Measurements from ENCODE around the gene GSAP.
A peak's percentile ranks its signal among the peaks of the same experiment; 100 is the strongest.

GSAP gene

DNA sequence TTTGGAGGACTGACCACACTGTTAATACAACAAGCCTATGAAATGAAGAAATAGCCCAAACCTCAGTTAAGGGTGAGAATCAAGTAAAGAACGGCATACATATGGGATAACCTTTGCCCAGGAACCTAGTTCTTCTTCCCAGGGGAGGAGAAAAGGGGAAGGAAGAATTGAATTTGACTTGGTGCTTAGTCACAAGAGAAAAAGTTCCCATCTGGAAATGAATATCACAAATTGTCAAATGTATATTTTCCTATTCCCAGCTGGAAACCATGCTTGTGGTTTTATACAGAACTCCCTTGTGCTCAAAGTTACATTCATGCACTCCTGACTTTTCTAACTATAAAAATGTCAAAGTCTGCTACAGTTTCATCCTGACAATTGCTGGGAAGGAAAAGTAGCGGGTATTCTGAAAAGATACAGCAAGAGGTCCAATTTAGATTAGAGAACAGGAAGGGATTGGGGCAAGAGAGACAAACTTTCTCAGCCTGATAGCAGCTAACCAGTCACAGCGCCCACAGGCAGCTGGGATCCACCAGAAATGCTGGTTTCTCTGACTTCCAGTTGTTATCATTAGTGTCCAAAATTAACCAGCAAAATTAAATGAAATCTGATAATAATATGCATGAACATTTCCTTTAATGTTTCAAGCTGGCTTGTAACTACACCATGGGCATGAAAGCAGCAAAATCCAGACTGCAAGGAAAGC is 18.6 kb upstream of the GSAP start:
- peak; percentile 72 for DNase-seq

DNA sequence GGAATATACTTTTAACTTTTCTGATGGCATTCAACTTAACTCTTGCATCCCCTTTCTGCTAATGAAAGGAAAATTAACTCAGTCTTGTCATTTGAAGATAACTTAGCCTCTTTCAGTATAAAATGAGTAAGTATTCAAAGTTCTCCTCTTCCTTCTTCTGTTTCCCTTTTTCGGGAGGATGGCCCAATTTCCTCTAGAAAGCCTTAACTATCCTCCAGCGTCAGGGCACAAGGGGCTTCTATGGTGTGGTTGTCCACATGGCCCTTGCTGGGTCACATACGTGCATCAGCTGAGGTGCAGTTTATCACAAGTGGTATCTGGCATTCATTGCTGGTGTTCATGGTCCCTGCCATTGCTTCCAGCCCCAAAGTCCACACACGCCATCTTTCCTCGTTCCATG is 17.8 kb upstream of the GSAP start:
- no peak for DNase-seq

GRCh38 chr7:77430927-77431326 is 14.8 kb upstream of the GSAP start:
- DNase-seq, result no peak

DNA sequence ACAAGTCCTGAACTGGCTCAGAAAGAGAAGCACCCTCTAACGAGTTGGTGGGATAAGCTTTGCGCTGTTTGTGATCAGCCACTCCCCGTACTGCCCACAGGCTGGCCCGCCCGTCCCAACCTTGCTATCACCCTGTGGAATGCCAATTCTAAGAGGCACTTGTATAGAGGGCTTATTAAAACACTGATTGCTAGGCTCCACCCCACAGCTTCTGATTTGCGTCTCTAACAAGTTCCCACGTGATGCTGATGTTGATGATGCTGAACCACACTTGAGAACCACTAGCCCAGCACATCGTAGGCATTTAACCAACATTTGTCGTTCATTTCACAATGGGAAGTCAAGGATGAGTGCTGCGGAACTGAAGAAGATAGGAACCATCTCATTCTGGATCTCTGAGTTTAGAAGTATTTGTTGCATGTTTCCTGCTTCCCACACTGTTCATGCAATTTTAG is 12.7 kb upstream of the GSAP start:
- DNase-seq, result no peak

DNA sequence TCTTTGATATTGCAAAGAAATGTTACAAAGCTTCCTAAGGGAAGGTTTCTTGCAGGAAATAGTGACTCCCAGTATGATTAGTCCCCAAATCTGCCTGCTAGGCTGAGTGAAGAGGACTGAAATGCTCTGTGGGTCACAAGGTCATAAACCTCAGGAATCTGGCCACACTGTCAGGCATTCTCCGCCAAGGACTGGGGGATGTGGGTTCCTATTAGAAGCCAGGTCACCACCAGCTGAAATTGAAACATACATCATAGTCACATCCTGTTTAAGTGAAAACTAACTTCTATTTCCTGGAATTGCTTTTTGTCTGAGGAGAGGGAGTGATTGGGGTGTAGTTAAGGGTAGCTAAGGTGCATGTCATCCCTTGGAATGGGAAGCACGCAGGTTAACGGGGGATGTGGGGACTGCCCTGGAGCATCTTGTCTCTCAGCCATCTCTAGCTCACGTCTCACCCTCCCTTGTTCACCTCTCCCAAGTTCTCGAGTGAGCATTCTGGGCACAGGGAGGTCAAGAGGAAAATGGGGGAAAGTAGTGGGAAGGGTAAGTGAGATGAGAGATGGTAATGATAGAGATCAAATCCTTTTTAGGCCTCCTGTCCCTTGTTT is 12.0 kb upstream of the GSAP start:
- DNase-seq, result peak; percentile 64

DNA sequence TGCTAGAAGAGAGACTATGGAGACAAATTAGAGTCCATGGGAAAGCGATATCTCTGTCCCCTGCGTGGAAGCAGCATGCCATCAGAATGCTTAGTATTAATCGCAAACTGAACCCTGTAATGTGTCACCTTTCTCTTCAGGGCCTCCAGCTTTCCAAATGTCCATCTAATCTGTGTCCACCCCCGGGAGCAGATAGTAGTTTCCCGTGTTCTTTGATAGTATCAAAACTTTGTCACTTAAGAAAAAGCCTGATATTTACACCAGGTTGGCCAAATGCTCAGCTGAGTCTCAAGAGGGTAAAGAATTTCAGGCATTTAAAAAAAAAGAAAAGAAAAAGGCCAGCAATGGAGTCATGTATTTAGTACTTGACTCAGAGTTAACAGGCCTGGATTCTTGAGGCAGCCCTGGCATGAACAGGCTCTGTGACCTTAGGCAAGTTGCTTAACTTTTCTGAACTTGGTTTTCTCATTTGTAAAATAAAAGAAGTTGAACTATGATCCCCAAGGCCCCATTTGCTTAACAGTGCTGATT is 10.4 kb upstream of the GSAP start:
- peak; percentile 62 for DNase-seq

GRCh38 chr7:77426052-77426404 is 9.9 kb upstream of the GSAP start:
- DNase-seq, result no peak

DNA sequence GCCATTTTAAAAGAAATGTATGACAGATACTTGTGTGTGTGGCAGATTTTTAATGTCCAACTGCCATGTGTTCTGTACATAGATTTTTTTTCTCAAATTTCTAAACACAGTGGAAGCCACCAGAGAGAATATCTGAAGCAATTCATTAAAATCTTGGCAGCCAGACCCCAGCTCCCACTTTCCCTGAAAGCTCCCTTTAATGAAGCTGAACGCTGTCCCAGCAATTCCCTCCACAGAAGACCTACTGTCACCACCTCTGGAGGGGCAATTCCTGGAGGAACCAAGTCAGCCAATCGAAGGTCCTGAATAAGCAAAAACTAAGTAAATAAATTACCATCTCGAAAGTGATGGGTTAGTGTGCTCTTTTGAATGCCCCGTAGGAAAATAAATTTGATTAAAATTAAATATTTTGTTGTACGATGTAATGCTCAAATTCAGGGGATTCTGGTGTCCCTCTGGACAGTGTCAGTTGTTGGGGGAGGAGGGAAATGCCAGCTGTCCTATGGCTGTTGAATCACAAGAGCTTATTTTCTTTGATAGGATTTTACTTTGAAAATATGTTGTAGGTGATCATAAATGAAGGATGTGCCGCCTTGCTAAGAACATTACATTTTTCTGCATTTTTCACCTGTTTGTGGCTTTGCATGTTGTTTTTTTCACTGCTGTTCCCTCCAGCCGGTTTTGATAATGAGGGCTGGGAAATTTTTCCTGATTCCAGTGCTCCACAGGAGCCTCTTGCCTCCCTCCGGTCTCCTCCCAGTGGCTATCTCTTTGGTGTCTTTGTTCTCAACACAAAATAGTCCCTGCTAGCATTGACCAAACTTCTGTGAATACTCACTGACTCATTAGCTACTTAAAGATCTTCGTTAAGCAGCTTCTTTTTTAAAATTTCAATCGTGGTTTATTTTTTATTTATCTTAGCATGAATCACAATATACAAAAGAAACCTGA is 9.2 kb upstream of the GSAP start:
- DNase-seq, result peak; percentile 35

DNA sequence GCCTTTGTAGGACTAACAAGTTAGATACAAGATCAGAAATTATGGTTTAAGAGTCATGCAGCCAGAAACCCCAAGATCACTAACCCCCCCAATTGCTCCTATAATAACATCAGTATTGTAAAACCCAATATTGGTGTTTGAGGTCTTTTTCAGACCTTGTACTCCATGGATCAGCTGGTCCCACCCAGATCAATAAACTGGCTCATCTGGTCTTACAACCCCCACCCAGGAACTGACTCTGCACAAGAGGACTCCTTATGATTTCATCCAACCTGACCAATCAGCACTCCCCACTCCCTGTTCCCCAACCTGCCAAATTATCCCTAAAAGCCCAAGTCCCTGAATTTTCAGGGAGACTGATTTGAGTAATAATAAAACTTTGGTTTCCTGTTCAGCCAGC is 6.4 kb upstream of the GSAP start:
- no peak for DNase-seq

GRCh38 chr7:77420986-77421672 is 5.0 kb upstream of the GSAP start:
- DNase-seq, result no peak

DNA sequence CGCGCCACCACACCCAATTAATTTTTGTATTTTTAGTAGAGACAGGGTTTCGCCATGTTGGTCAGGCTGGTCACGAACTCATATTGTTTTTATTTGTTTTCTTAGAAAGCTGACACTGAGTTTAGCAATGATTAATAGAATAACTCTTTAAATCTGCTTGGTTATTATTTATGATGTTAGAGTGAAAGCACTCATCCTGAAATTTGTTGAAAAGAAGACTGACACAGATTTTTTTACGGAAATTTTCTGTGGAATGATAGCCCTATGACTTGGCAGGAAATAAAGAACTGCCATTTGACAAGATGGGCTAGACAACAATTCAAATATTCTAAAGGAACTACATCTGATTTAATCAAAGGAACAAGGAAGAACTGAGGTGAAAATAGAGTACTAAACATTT is 4.3 kb upstream of the GSAP start:
- no peak for DNase-seq

- no peak for DNase-seq
These were observed 3.0 kb upstream of the GSAP start for GRCh38 chr7:77419102-77419501.

- no peak for DNase-seq
These were observed 1.7 kb upstream of the GSAP start for GRCh38 chr7:77417801-77418200.

DNA sequence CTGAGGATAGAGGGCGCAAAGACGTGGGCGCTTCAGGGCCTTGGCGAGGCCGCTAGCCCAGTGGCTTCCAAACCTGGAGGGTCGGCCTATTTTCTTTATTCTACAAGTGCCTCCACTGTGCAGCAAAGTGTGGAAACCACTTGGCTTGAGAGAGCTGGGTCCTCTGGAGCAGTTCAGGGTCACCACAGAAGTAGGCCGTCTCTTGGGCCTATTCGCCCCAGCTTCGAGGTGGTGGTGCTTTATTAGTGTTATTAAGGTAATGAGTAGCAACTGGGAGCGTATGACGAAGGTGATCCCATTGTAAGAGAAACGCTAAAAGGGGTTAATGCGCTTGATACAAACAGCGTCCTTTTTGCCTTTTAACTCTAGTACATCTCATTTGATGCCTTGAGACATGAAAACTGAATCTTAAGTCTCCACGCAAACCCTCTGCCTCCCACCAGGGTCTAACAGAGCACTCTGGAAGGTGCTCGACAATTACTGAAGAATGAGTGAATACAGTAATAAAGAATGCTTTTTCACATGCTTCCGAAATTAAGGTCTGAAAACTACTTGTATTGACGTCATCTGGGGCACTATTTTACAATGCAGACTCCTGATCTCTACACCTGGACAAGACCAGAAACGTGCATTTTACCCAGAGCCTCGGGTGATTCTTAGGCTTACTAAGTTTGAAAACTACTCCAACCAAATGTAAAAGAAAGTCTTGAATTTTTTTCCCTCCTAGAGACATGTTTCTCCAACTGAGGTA is 647 bp upstream of the GSAP start:
- DNase-seq, result no peak

GRCh38 chr7:77415476-77415822 is 700 bp downstream of the GSAP start:
- DNase-seq, result no peak

- DNase-seq, result no peak
These were observed 2.2 kb downstream of the GSAP start for GRCh38 chr7:77413861-77414424.

GRCh38 chr7:77413128-77413527 is 3.0 kb downstream of the GSAP start:
- no peak for DNase-seq

- peak; percentile 53 for DNase-seq
These were observed 6.2 kb downstream of the GSAP start for GRCh38 chr7:77409739-77410547.

GRCh38 chr7:77409005-77409738 is 7.0 kb downstream of the GSAP start:
- peak; percentile 50 for DNase-seq

DNA sequence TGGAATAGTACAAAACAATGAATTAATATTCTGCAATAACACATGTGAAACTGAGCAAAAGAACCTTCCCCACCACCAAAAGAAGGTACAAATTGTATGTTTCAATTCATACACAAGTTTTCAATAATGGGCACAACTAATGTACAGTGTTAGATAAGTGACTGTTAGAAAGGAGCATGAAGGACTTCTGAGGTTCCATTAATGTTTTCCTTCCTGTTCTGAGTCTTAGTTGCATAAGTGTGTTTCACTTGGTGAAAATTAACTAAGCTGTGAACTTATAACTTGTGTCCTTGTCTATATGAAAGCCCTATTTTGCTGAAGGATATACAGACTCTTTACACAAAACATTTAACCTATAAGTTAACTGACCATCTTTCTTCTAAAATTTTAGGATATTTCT is 8.2 kb downstream of the GSAP start:
- no peak for DNase-seq
